ENCODE data around the gene EAPP. TPM values are rescaled to one million over a fixed set of nuclear protein-coding genes. Genes with fewer than 3 reads are reported as not detected.

EAPP gene
- total RNA-seq, 2 experiments from 2014 or later, result 27.3 to 28.8 TPM

GRCh38 chr14:34472706-34473279 is 66.7 kb downstream of the EAPP start:
- ChIA-PET POLR2A (no interaction called here), CTCF (interaction anchor here (0.9 to 1.2 kb wide), 2 partner anchors 8 to 142 kb away, joined by 3 read pairs; no protein-coding TSS in a partner anchor)
- DNase-seq (no peak), ATAC-seq (no peak)
- no peak overlapping the region for H3K4me3 Mint-ChIP-seq
- no peaks in the 10 kb centered on the region for H3K4me1 Mint-ChIP-seq (ENCODE audit: low read depth)
- H3K9me3 Mint-ChIP-seq (ENCODE audit: insufficient read depth), result no peaks in the 10 kb centered on the region
- H3K27me3 Mint-ChIP-seq (ENCODE audit: low read depth), result peaks cover 2% of the 10 kb centered on the region
- no peaks in the 10 kb centered on the region for H3K36me3 Mint-ChIP-seq (ENCODE audit: low read depth)
- no peak overlapping the region for H3K27ac Mint-ChIP-seq

DNA sequence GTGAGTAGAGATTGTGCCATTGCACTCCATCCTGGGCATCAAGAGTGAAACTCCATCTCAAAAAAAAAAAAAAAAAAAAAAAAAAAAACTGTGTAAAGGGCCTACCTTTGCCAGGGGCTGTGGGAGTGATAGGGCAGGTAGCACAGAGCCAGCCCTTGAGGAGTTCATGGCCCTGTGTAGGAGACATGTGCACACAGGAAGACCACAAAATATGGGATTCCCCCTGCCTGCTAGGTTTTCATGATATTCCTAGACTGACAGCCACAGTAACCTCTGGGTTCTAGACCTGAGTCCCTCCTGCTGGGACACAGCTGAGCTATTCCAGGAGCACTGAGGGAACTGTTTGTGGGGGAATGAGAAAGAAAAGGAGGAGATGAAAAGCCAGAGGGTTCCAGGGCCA is 69.2 kb downstream of the EAPP start:
- Mint-ChIP-seq H3K9me3 (ENCODE audit: insufficient read depth) (no peaks in the 10 kb centered on the region), H3K4me1 (ENCODE audit: low read depth) (no peaks in the 10 kb centered on the region), H3K4me3 (no peak overlapping the region), H3K27ac (no peak overlapping the region), H3K36me3 (ENCODE audit: low read depth) (no peaks in the 10 kb centered on the region), H3K27me3 (ENCODE audit: low read depth) (peaks cover 5% of the 10 kb centered on the region)
- ChIA-PET CTCF (no interaction called here), POLR2A (no interaction called here)
- ATAC-seq (no peak), DNase-seq (no peak)

GRCh38 chr14:34466691-34467090 is 72.8 kb downstream of the EAPP start:
- H3K36me3 Mint-ChIP-seq (ENCODE audit: low read depth), result no peaks in the 10 kb centered on the region
- no peak for DNase-seq
- no peak for ATAC-seq
- no peak overlapping the region for H3K4me3 Mint-ChIP-seq
- peaks cover 5% of the 10 kb centered on the region for H3K27me3 Mint-ChIP-seq (ENCODE audit: low read depth)
- no peak overlapping the region for H3K27ac Mint-ChIP-seq
- ChIA-PET CTCF (no interaction called here), POLR2A (no interaction called here)
- peaks cover 3% of the 10 kb centered on the region for H3K4me1 Mint-ChIP-seq (ENCODE audit: low read depth)
- H3K9me3 Mint-ChIP-seq (ENCODE audit: insufficient read depth), result no peaks in the 10 kb centered on the region

Other genes starting within 250 kb of the EAPP start
- gene SPTSSA, start 77.5 kb downstream of the EAPP start, total RNA-seq, result 10 to 100 TPM; 13.1 to 14.8 TPM
- 10 to 100 TPM; 83.3 to 84.3 TPM for gene SNX6, start 90.4 kb upstream of the EAPP start, total RNA-seq
- 1 to 10 TPM; 6.7 to 7.1 TPM for gene CFL2, start 174.9 kb upstream of the EAPP start, total RNA-seq

Measured in activated CD8-positive, alpha-beta T cell treated with anti-CD3 and anti-CD28 coated beads, Interleukin-2, amount 10 ng/mL, durations not matched to agents 7 days and 5 days (primary cell).